NCI-H146 treated with DMSO at 0.1 percent for 48 hours (cell line): ENCODE measurements around the gene DGKZ.

Experiments used
- DNase-seq: peaks from one replicate; lab custom pipeline; 2025; ENCODE audit not compliant: unreplicated experiment; lab: John Stamatoyannopoulos, UW

Gene DGKZ

GRCh38 chr11:46427364-46427763, 80.1 kb downstream of the DGKZ start:
- DNase-seq: no peak

- no peak for DNase-seq
Observed at GRCh38 chr11:46429717-46430116, 82.5 kb downstream of the DGKZ start.
